ENCODE measurements around the gene MED7. TPM values are rescaled to one million over a fixed set of nuclear protein-coding genes. Genes with fewer than 3 reads are reported as not detected.

The MED7 gene, protein sequence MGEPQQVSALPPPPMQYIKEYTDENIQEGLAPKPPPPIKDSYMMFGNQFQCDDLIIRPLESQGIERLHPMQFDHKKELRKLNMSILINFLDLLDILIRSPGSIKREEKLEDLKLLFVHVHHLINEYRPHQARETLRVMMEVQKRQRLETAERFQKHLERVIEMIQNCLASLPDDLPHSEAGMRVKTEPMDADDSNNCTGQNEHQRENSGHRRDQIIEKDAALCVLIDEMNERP
- 1 to 10 TPM; 4.9 to 6.0 TPM for total RNA-seq

DNA sequence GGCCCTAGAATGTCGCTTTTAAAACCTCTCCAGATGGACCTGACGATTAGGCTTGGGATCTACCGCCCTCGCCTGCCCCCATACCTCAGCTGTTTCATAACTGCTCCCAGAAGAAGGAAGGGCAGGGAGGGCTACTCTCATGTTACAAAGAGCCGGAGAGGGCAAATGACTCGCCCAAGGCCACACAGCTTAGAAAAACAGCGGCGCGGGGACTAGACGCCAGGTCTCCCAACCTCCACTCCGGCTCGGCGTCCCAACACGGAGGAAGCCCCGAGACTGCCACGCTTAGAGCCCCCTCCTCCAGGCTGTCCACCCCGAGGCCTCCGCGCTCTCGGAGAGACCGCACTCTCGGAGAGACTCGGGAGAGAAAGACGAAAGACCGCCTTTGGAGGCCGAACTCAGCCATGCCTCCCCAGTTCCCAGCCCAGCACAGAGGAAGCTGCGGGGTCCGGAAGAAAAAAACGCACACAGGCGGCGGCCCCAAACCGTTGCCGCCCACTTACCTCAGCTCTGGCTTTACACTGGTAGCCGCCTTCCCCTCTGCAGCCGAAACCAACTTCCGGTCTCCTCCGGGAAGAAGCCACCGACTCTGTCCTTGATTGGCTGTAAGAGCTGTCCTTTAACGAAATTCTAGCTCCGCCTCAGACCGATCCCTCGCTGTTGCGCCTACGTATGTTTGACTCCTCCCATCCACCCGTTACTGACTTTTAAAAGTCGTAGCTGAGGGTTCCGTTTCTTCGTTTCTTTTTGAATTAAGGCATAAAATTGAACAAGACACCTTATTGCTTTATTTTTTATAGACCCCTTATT is at the start of gene MED7:
MED7 (minus strand) TSS at position 549 of the 810 bp plus-strand sequence. CDS start 3,434 bp downstream, outside the sequence.
- peaks cover 0 to 2% of the 10 kb centered on the region in 2 donors for H3K36me3 ChIP-seq (replicated peaks in 1 of 2; ENCODE audit: insufficient read depth in 1 of 2, low read depth in 2 of 2)
- 0% methylated on average over 17 to 48 of the region's 48 CpGs for WGBS, 2 donors
- peak within 1 kb of the TSS; percentile 59 to 93 (median 88) for H3K27ac ChIP-seq
- peak within 1 kb of the TSS; percentile 42 to 55 for H3K4me3 ChIP-seq
- intact Hi-C loops (cut with DNase I) = no loop called here
- peak; percentile 93 to 98 (median 94) for DNase-seq
- TF ChIP-seq POLR2A (IDR thresholded peaks at IDR 0.05) = peak; percentile 45 to 86 (median 84)
- TF ChIP-seq, protein P1, sequence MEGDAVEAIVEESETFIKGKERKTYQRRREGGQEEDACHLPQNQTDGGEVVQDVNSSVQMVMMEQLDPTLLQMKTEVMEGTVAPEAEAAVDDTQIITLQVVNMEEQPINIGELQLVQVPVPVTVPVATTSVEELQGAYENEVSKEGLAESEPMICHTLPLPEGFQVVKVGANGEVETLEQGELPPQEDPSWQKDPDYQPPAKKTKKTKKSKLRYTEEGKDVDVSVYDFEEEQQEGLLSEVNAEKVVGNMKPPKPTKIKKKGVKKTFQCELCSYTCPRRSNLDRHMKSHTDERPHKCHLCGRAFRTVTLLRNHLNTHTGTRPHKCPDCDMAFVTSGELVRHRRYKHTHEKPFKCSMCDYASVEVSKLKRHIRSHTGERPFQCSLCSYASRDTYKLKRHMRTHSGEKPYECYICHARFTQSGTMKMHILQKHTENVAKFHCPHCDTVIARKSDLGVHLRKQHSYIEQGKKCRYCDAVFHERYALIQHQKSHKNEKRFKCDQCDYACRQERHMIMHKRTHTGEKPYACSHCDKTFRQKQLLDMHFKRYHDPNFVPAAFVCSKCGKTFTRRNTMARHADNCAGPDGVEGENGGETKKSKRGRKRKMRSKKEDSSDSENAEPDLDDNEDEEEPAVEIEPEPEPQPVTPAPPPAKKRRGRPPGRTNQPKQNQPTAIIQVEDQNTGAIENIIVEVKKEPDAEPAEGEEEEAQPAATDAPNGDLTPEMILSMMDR (IDR thresholded peaks at IDR 0.05) = no peak
- no peaks in the 10 kb centered on the region for H3K9me3 ChIP-seq
- peak; percentile 99 for ATAC-seq
- H3K4me1 ChIP-seq = peaks cover 14% of the 10 kb centered on the region
- H3K27me3 ChIP-seq = no peaks in the 10 kb centered on the region

DNA sequence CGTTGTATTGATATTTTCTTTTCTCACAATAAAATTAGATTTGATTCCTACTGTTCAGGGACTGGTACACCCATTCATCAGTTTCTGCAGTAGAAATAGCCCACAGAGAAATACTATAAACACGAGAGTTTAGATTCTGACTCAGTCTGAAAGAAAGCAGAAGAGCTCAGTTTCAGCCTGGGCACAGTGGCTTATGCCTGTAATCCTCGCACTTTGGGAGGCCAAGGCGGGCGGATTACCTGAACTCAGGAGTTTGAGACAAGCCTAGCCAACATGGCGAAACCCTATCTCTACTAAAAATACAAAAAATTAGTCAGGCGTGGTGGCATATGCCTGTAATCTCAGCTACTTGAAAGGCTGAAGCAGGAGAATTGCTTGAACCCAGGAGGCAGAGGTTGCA is 46.6 kb upstream of the MED7 start:
- Histone ChIP-seq H3K27me3 (no peaks in the 10 kb centered on the region), H3K4me3 (no peak overlapping the region), H3K27ac (no peak overlapping the region), H3K36me3 (replicated peaks in 1 of 2; ENCODE audit: insufficient read depth in 1 of 2, low read depth in 2 of 2) (no peaks in the 10 kb centered on the region), H3K4me1 (no peaks in the 10 kb centered on the region), H3K9me3 (no peaks in the 10 kb centered on the region)
- DNase-seq = no peak
- intact Hi-C loops (cut with DNase I) = no loop called here
- TF ChIP-seq POLR2A (IDR thresholded peaks at IDR 0.05) = no peak
- TF ChIP-seq, protein P1 (IDR thresholded peaks at IDR 0.05) = no peak
- ATAC-seq = no peak
- WGBS, 2 donors = 65 to 73% methylated on average over 7 of the region's 7 CpGs

DNA sequence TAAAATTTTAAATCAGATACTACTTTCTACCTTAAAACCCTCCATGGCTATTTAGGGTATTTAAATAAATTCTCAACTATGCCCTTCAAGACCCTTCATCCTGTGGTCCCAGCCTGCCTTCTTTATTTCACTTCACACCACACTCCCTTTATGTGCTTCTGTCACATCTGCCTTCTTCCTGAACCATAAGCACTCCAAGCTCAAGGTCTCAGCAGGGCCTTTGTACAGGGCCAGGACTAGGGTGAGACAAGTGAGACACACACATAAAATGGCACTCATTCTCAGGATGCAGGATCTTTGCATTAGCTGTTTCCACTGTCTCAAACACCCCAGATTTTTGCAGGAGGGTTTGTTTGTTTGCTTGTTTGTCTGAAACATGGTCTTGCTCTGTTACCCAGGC is 45.6 kb upstream of the MED7 start:
- ATAC-seq = no peak
- H3K27me3 ChIP-seq = no peaks in the 10 kb centered on the region

DNA sequence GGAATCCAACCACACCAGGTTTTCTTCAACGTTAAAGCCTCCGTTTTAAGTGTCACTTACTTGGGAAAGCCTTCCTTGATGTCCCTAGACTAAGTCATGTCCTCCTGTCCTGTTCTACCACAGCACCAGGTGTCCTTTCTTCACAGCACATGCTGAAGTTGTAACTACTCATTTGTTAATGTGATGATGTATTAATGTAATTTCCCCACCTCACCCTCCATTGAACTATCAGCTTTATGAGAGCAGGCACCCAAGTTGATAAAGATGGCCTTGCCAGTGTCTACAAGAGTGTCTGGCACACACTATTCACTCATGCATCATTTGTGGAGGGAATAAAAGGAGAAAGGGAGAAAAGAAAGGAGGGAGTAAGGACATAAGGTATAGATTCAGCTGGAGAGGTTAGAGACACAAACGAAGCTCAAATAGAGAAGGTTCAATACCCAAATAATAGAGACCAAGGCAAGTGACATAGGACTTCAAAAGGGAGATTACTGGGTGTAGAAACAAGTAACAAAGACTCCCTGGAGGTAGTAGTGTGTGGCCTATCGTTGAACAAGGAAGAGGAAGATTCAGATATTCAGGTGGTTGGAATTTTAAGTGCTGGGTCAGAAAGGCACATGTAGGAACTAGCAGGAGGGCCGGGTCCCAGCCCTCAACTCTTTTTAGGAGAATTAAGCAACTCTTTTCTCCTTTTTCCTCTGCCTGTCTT is 44.5 kb upstream of the MED7 start:
- 37 to 41% methylated on average over 5 of the region's 5 CpGs for WGBS, 2 donors
- H3K4me3 ChIP-seq = no peak overlapping the region

More for the DNA sequence above, 45.6 kb upstream of the MED7 start:
- intact Hi-C loops (cut with DNase I) = no loop called here
- Histone ChIP-seq H3K9me3 (no peaks in the 10 kb centered on the region), H3K4me1 (no peaks in the 10 kb centered on the region), H3K27ac (no peak overlapping the region), H3K36me3 (replicated peaks in 1 of 2; ENCODE audit: insufficient read depth in 1 of 2, low read depth in 2 of 2) (no peaks in the 10 kb centered on the region), H3K4me3 (no peak overlapping the region)
- DNase-seq = no peak
- TF ChIP-seq, protein P1 (IDR thresholded peaks at IDR 0.05) = no peak
- no peak for TF ChIP-seq POLR2A (IDR thresholded peaks at IDR 0.05)

More for the DNA sequence above, 44.5 kb upstream of the MED7 start:
- Histone ChIP-seq H3K27me3 (no peaks in the 10 kb centered on the region), H3K27ac (no peak overlapping the region), H3K36me3 (replicated peaks in 1 of 2; ENCODE audit: insufficient read depth in 1 of 2, low read depth in 2 of 2) (no peaks in the 10 kb centered on the region), H3K4me1 (no peaks in the 10 kb centered on the region), H3K9me3 (no peaks in the 10 kb centered on the region)
- DNase-seq (no peak), ATAC-seq (no peak)
- intact Hi-C loops (cut with DNase I) = no loop called here
- TF ChIP-seq POLR2A (IDR thresholded peaks at IDR 0.05) = no peak
- TF ChIP-seq, protein P1 (IDR thresholded peaks at IDR 0.05) = no peak

Measured in body of pancreas (tissue), 4 donors.